GM20431 (cell line): ENCODE data around the gene SLC49A3.

ENCODE experiments used
- in situ Hi-C: fragments of 300-500 bp; cut with MseI, MboI; formaldehyde crosslinking; loops from one replicate; pipeline ENCODE4 v1.15.0; 2020; ENCODE audit warnings: low sequenced_read_pairs; ENCODE audit not compliant: unreplicated experiment

The SLC49A3 gene

DNA sequence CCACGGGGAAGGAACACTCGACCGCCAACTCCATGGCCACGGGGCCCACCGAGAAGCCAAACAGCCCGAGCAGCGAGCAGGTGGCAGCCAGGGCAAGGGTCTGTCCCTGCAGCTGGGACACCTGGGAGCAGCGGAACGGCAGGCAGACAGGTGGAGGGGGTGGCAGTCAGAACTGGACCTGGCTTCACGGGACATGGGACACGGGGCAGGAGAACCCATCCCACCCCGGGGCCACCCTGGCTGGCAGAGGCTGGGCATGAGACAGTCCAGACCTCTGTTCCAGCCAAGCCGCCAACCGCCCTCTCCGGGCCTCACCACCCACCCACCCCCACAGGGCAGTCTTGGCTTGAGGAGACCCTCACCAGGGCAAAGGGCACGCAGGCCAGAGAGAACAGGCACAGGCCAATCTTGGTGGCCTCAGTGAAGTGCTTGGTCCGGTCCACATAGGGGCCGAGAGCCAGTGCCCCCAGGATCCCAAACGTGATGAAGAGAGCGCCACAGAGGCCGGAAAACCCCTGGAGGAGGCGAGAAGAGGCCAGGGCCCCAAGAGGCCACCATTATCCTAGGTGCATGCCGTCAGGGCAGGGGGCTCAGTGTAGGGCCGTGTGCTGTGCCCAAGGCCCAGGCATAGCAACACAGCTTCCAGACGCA lies 5.6 kb downstream of the SLC49A3 start:
- in situ Hi-C loops = no loop called here

GRCh38 chr4:682490-683172 lies 6.3 kb downstream of the SLC49A3 start:
- in situ Hi-C loops = no loop called here

- in situ Hi-C loops = no loop called here
Measured at GRCh38 chr4:681736-682451, 7.1 kb downstream of the SLC49A3 start.

- in situ Hi-C loops = no loop called here
Measured at GRCh38 chr4:680928-681645, 7.9 kb downstream of the SLC49A3 start.

- in situ Hi-C loops = no loop called here
Measured at GRCh38 chr4:680551-680927, 8.4 kb downstream of the SLC49A3 start.

DNA sequence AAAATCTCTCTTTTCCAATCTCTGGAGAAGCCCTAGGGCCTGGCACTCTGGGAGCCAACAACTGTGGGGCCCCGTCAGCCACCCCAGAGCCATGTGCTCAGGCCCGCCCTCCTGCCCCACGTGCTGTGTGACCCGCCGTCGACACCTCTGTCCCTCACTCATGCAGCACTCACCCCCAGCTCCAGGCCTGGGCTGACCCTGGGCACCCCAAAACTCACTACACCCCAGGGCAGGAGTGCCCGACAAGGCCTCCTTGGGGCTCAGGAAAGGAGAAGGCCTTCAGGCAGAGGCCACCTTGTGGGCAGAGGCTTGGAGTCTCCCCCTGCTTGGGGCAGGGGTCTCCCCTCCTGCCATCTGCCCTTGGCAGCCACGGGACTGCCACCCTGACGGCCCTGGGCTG lies 8.9 kb downstream of the SLC49A3 start:
- in situ Hi-C loops = no loop called here

DNA sequence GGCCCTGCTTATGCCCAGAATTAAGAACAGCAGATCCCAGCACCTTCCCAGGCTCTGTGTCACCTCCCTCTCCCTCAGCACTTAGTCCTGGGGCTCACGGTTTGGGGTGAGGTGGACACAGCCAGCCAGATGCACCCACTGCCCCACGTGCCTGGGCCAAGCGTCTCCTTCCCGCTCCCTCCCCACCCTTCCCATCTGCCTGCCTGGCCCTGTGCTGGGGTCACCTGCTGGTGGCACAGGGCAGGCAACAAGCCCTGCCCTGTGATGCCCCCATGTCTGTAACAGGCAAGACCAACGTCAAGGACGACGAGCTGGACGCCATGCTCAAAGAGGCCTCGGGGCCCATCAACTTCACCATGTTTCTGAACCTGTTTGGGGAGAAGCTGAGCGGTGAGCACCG lies 9.3 kb downstream of the SLC49A3 start:
- in situ Hi-C loops = no loop called here

- in situ Hi-C loops = no loop called here
Measured at GRCh38 chr4:679104-679481, 9.9 kb downstream of the SLC49A3 start.

- in situ Hi-C loops = no loop called here
Measured at GRCh38 chr4:678331-679103, 10.4 kb downstream of the SLC49A3 start.

DNA sequence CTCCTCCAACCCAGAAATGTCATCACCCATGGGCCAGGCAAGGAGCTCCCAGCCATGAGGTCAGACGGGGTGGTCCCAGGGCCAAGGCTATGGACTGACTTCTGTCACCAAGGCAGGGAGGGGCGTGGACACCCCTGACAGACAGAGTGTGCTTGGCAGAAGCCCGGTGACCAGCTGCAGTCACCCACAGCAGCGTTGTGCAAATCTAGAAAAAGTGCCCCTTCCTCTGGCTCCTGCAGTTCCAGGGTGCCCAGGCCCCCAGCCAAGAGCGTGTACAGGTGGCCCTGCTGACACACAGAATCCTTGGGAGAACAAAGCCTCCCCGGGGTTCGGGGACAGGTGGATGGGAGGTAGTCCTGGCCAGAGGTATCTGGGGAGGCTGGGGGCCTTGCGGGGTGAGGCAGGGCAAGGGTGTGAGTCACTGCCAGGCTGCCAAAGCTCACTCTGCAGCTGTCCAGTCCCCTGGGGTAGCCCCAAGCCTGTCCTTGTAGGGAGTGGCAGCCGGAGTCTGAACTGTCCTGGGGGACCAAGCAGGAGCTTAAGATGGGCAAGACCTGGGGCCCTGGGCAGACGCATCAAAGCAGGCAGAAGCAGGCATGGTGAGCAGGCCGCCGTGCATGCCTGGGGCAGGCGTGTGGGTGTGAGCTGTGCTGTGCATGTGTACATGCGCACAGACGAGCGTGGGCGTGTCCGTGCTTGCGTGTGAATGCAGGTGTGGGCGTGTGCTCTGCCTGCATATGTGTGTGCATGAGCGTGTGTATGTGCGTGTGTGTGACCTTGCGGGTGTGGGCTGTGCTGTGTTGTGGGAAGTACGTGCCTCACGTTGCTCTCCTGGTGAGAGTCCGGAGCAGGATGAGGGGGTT lies 11.3 kb downstream of the SLC49A3 start:
- in situ Hi-C loops = no loop called here

GRCh38 chr4:676871-677235 lies 12.1 kb downstream of the SLC49A3 start:
- in situ Hi-C loops = no loop called here

GRCh38 chr4:675980-676870 lies 12.7 kb downstream of the SLC49A3 start:
- in situ Hi-C loops = no loop called here

- in situ Hi-C loops = no loop called here
Measured at GRCh38 chr4:675036-675882, 13.7 kb downstream of the SLC49A3 start.

- in situ Hi-C loops = no loop called here
Measured at GRCh38 chr4:674172-675035, 14.5 kb downstream of the SLC49A3 start, which contains the start of the genes ATP5ME and MYL5. Gene ATP5ME, minus strand, starts transcription at chr4:674276. Its CDS starts 29 bp downstream, at chr4:674247. Gene MYL5, plus strand, starts transcription at chr4:674542. Its CDS starts 3,485 bp downstream, at chr4:678027.

- in situ Hi-C loops = no loop called here
Measured at GRCh38 chr4:673349-674091, 15.4 kb downstream of the SLC49A3 start.

DNA sequence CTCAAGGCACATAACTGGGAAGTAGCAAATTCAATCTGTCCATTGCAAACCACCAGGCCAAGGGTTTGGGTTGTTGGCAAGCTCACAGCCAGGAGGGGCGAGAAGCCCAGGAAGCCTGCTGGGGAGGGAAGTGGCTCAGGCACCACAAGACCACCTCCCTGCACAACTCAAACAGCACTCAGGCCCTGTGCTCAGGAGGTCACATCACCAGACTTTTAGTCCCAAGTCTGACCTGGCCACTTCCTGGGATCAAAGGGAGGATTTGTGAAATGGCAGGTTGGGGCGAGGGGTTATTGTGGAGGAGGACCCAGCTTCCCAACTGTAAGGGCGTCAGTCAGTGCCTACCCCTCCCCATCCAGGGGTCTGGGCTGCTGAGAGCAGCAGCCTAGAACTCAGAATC lies 17.2 kb downstream of the SLC49A3 start:
- in situ Hi-C loops = no loop called here
